Heart right ventricle (tissue), 16 donors: ENCODE data around the gene VIT. TPM values are rescaled to one million over a fixed set of nuclear protein-coding genes. Genes with fewer than 3 reads are reported as not detected.

Experiments used
- ATAC-seq, 8 donors: fragments of 200-7000 bp; cut with Tn5 transposase; one replicate each; pipeline ENCODE4 v1.9.1; 2020; ENCODE audit warnings: mild to moderate bottlenecking in 8 of 8, moderate library complexity in 8 of 8, moderate number of reproducible peaks in 1 of 8
- DNase-seq, 2 donors: peaks; one replicate each; pipeline ENCODE4 v3.0.0-alpha.2; 2020
- H3K27ac ChIP-seq, 10 donors: fragments of 200-600 bp; sonication (generic) in 2 of 10; one replicate each; pipeline versions ENCODE4 v1.5.0 to v1.8.0; 2020 to 2022; ENCODE audit warnings: mild to moderate bottlenecking in 3 of 10
- H3K27me3 ChIP-seq, 7 donors: fragments of 200-600 bp; one replicate each; pipeline ENCODE4 v1.8.0; 2021 to 2022; ENCODE audit warnings: mild to moderate bottlenecking in 2 of 7
- H3K36me3 ChIP-seq, 9 donors: fragments of 200-600 bp; sonication (generic) in 1 of 9; one replicate each; pipeline versions ENCODE4 v1.5.0 to v1.8.0; 2020 to 2022; ENCODE audit warnings: mild to moderate bottlenecking in 2 of 9
- H3K4me1 ChIP-seq, 9 donors: fragments of 200-600 bp; sonication (generic) in 1 of 9; one replicate each; pipeline versions ENCODE4 v1.5.0 to v1.8.0; 2020 to 2022; ENCODE audit warnings: mild to moderate bottlenecking in 4 of 9
- H3K4me3 ChIP-seq, 10 donors: fragments of 200-600 bp; sonication (generic) in 2 of 10; one replicate each; pipeline versions ENCODE4 v1.5.0 to v1.8.0; 2020 to 2022; ENCODE audit warnings: mild to moderate bottlenecking in 7 of 10, moderate library complexity in 2 of 10
- H3K9me3 ChIP-seq, 11 donors: fragments of 200-600 bp in 10 of 11; sonication (generic) in 2 of 11; one replicate each; pipeline versions ENCODE4 v1.5.0 to v1.8.0; 2013 to 2022; ENCODE audit warnings: mild to moderate bottlenecking in 2 of 11, control low read depth in 1 of 11, moderate library complexity in 1 of 11
- WGBS, 2 donors: extraction: QIAGEN DNeasy Blood & Tissue Kit; methylation state at CpG; one replicate each; pipeline ENCODE4 v1.1.7; 2013; ENCODE audit warnings: inconsistent platforms in 1 of 2; 5-methylcytosine and 5-hydroxymethylcytosine counted together
- intact Hi-C, 10 donors: fragments of 100-400 bp; cut with DNase I; formaldehyde crosslinking; loops; one replicate each; pipeline versions ENCODE4 v1.11.1 to v1.14.2; 2022
- polyA plus RNA-seq, 2 donors: library from polyadenylated mRNA; stranded (reverse); fragments of 200-250 nt; gene quantifications; one replicate each; pipeline ENCODE4 v1.2.3, GENCODE V29; 2013
- total RNA-seq, 10 donors: library from RNA; stranded (reverse); fragmentation: NEBNext Ultra II Directional in 3 of 10; extraction: Animal tissue kit (Norgen Biotek cat#: 25700) in 3 of 10; gene quantifications; one replicate each; pipeline versions ENCODE4 v1.2.1 to v1.2.4, GENCODE V29; 2021 to 2023
- TF ChIP-seq, protein P1 (sequence below), 9 donors: fragments of 200-600 bp; sonication (generic) in 2 of 9; IDR thresholded peaks; one replicate each; pipeline versions ENCODE4 v1.5.0 to v1.8.0; 2021 to 2022; ENCODE audit warnings: antibody characterized with exemption in 9 of 9, mild to moderate bottlenecking in 5 of 9, moderate library complexity in 1 of 9
- donor health status: Arrhythmogenic right ventricular cardiomyopathy.
- donor health status: ischemic (EF 13 %, LVEDD 7.1; RV severe dilation, severe dysfunction).
- donor health status: healthy with polysubstance abuse.
- donor health status: DM: no; HTN: yes; CAD: no.
- donor health status: DM: no; HTN: no; CAD: no.
- donor health status: ischemic (EF 25% LVEDD 6.9; RV normal size, moderate dysfunction).
- donor health status: ischemic (EF 25% LVEDD 5.7; RV mildly dilated, moderate dysfunction).
- donor health status: healthy.
- donor health status: DM: yes; HTN: yes; CAD: no.
- donor health status: Ischemic cardiomyopathy.
- donor health status: ischemic (EF 35%, LVEDD 5.7; RV mildly dilated, moderate dysfunction).
- donor health status: nonischemic (EF 11% LVEDD 7.7; RV severe dilation, severe dysfunction).
- donor health status: DM: yes; HTN: yes; CAD: no.
- donor health status: PGD.
- donor health status: ischemic (EF 29% LVEDD 5.4; RV normal size, mild dysfunction).
- donor health status: nonischemic (EF 23%, LVEDD 6.1; RV moderate dilation, normal function).

Gene VIT
- total and polyA plus RNA-seq, 12 donors: 1.2 to 23.6 (median 4.7) TPM

DNA sequence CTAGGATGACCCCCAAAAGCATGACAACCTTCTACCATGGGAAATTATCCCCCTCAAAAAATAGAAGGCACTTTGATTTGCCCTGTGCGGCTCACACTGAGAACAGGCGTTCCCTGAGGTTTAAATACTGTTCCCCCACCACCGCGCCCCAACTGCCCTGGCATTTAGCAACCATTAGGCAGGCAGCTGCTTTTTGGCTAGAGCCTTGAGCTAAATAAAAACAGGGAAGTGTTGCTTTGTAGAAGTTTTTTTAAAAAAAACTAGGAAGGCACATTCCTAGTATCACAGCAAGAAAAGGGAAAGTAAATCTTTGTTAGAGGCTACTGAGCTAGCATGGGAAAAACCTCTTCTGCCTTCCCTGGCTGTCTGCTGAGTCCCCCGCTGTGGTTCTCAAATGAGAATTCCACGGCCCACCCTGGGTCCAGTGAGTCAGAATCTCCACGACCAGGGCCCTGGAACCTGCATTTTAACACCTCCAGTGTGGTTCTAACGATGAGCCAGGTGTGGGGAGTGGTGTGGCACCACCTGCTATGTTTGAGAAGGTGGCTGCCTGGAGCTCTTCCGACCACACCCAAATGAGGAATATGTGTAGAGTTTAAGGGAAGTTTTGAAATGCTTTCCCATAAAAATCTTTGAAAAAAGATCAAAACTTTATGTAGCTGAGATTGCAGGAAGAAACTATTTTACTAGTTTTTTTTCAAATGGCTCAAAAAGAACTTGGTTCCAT is 66.4 kb downstream of the VIT start:
- WGBS, 2 donors: 71 to 72% methylated on average over 9 of the region's 9 CpGs
- TF ChIP-seq, protein P1, sequence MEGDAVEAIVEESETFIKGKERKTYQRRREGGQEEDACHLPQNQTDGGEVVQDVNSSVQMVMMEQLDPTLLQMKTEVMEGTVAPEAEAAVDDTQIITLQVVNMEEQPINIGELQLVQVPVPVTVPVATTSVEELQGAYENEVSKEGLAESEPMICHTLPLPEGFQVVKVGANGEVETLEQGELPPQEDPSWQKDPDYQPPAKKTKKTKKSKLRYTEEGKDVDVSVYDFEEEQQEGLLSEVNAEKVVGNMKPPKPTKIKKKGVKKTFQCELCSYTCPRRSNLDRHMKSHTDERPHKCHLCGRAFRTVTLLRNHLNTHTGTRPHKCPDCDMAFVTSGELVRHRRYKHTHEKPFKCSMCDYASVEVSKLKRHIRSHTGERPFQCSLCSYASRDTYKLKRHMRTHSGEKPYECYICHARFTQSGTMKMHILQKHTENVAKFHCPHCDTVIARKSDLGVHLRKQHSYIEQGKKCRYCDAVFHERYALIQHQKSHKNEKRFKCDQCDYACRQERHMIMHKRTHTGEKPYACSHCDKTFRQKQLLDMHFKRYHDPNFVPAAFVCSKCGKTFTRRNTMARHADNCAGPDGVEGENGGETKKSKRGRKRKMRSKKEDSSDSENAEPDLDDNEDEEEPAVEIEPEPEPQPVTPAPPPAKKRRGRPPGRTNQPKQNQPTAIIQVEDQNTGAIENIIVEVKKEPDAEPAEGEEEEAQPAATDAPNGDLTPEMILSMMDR (IDR thresholded peaks at IDR 0.05): no peak
- Histone ChIP-seq H3K27ac (no peak overlapping the region), H3K4me3 (no peak overlapping the region), H3K27me3 (peaks cover 0 to 6% (median 0%) of the 10 kb centered on the region in 7 donors), H3K36me3 (no peaks in the 10 kb centered on the region), H3K9me3 (no peaks in the 10 kb centered on the region), H3K4me1 (no peaks in the 10 kb centered on the region)
- intact Hi-C loops: no loop called here
- ATAC-seq (no peak), DNase-seq (no peak)

DNA sequence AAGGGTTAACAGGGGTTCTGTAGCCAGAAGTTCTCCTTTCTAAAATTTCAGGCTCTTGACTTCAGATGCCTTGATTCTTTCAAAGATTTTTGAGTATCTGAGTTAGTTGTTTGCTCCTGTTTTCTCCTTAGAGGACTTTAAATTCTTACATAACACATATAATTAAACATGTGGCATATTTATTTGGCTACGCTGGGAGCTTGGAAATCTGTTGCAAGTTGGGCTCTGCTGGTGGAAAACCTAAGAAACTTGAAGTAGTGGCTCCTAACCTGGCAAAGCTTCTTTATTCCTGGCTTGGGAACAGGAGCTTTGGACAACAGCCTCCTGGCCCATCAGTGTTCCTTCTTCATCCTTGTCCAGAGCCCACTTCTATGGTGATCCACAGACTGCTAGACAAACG is 72.6 kb downstream of the VIT start:
- DNase-seq: no peak
- no peak overlapping the region for H3K4me3 ChIP-seq
- H3K4me1 ChIP-seq: no peaks in the 10 kb centered on the region
- intact Hi-C loops: no loop called here
- ATAC-seq: no peak
- TF ChIP-seq, protein P1 (IDR thresholded peaks at IDR 0.05): no peak
- no peaks in the 10 kb centered on the region for H3K9me3 ChIP-seq
- no peaks in the 10 kb centered on the region for H3K27me3 ChIP-seq
- H3K36me3 ChIP-seq: no peaks in the 10 kb centered on the region
- WGBS, 2 donors: 72 to 77% methylated on average over 2 of the region's 2 CpGs
- no peak overlapping the region for H3K27ac ChIP-seq

DNA sequence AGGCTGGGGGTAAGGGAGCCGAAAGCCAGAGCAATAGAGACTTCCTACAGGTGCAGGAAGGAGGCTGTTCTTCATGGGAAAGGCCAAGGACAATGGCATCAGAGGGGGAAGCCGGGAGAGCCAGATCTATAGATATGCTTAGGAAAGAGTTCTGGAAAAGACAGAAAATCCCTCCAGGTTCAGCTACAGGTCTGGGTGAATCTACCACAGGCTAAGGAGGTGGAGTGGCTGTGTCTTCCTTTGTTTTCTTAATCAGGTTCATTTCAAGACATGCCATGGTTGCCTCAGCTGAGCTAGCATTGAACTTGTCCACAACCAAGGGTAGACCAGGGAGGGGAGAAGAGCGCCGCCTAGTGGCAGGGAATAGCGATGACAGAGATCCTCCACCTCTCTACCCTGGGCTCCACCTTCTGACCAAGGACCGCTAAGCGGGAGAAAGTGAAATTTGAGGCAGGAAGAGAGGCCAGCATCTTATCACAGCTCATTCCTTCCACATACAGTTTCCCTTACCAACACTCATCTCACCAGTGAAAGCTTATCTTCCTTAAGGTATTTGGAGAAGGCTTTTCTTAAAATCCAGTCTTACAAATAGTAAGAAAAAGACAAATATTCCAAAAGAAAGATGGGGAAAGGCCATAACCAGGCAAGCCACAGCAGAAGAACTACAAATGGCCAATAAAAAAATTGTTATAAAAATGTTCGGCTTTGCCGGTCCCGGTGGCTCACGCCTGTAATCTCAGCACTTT is 74.2 kb downstream of the VIT start:
- peak in 3 of 8 donors; percentile 37 to 46 (median 37) for ATAC-seq
- H3K27ac ChIP-seq: no peak overlapping the region
- WGBS, 2 donors: 57 to 58% methylated on average over 11 of the region's 11 CpGs
- no peaks in the 10 kb centered on the region for H3K27me3 ChIP-seq
- H3K4me3 ChIP-seq: no peak overlapping the region
- DNase-seq: peak in 1 of 2 donors; percentile 20
- no peaks in the 10 kb centered on the region for H3K4me1 ChIP-seq
- TF ChIP-seq, protein P1 (IDR thresholded peaks at IDR 0.05): peak in 7 of 9 donors; percentile 32 to 66 (median 41)
- H3K9me3 ChIP-seq: no peaks in the 10 kb centered on the region
- no peaks in the 10 kb centered on the region for H3K36me3 ChIP-seq
- intact Hi-C loops: loop anchor here in 2 of 10 donors (10.0 kb wide), 3 partner anchors 224 to 416 kb away; partner anchors contain the start of gene CRIM1 (in 1 of the 2)

DNA sequence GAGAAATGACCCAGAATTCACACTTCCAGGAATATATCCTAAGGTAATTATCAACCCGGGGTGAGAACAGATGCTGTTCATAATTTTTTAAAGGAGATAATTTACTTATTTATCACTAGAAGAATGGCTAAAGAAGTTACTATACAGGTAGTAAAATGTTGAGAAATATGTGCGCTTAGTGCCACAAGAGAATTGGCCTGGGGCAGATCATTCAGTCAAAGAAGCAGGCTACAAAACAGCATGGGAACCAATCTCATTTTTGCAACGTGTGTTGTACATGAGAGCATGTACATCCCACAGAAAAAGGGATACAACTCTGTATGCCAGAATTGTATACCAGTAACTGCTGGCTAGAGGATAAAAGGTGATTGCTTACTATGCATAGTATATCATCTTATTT is 75.2 kb downstream of the VIT start:
- 83 to 85% methylated on average over 3 of the region's 3 CpGs for whole genome bisulfite sequencing, 2 donors

More for the DNA sequence above, 75.2 kb downstream of the VIT start:
- Histone ChIP-seq H3K36me3 (no peaks in the 10 kb centered on the region), H3K4me1 (no peaks in the 10 kb centered on the region), H3K9me3 (no peaks in the 10 kb centered on the region), H3K27ac (no peak overlapping the region), H3K4me3 (no peak overlapping the region), H3K27me3 (no peaks in the 10 kb centered on the region)
- no peak for DNase-seq
- no peak for ATAC-seq
- intact Hi-C loops: loop anchor here in 2 of 10 donors (10.0 kb wide), 3 partner anchors 223 to 417 kb away; partner anchors contain the start of gene CRIM1 (in 1 of the 2)
- TF ChIP-seq, protein P1 (IDR thresholded peaks at IDR 0.05): no peak
